Left ventricle myocardium inferior (tissue), 1 donor: ENCODE results near the gene CCDC33. TPM values are rescaled to one million over a fixed set of nuclear protein-coding genes. Genes with fewer than 3 reads are reported as not detected.

ENCODE experiments used
- DNase-seq: peaks from one replicate; pipeline ENCODE4 v3.0.0-alpha.2; 2020
- H3K27ac ChIP-seq: fragments of 200-600 bp; replicated peaks from 2 replicates; pipeline ENCODE4 v1.8.0; 2021
- H3K27me3 ChIP-seq: fragments of 200-600 bp; 2 replicates; pipeline ENCODE4 v1.8.0; 2021; ENCODE audit warnings: low read depth
- H3K36me3 ChIP-seq: fragments of 200-600 bp; 2 replicates; pipeline ENCODE4 v1.8.0; 2021
- H3K4me1 ChIP-seq: fragments of 200-600 bp; 2 replicates; pipeline ENCODE4 v1.8.0; 2021
- H3K4me3 ChIP-seq: fragments of 200-600 bp; 2 replicates; pipeline ENCODE4 v1.8.0; 2021; ENCODE audit warnings: mild to moderate bottlenecking, moderate library complexity
- H3K9me3 ChIP-seq: fragments of 200-600 bp; replicated peaks from 2 replicates; pipeline ENCODE4 v1.8.0; 2021
- intact Hi-C: fragments of 100-400 bp; cut with micrococcal nuclease; formaldehyde crosslinking; loops from one replicate; pipeline ENCODE4 v1.11.0; 2022
- total RNA-seq: library from RNA; stranded (reverse); fragmentation: NEBNext Ultra II Directional; extraction: Animal tissue kit (Norgen Biotek cat#: 25700); gene quantifications from one replicate; pipeline ENCODE4 v1.2.1, GENCODE V29; 2021
- TF ChIP-seq, protein P1 (sequence below): fragments of 200-600 bp; IDR thresholded peaks from 2 replicates; pipeline ENCODE4 v1.8.0; 2021; ENCODE audit warnings: antibody characterized with exemption, mild to moderate bottlenecking, borderline replicate concordance
- donor health status: DM: no; HTN: yes; CAD: no; lungs with severe emphysema.

CCDC33 gene
- total RNA-seq, 1 donor from 2014 or later, result 0.11 TPM

DNA sequence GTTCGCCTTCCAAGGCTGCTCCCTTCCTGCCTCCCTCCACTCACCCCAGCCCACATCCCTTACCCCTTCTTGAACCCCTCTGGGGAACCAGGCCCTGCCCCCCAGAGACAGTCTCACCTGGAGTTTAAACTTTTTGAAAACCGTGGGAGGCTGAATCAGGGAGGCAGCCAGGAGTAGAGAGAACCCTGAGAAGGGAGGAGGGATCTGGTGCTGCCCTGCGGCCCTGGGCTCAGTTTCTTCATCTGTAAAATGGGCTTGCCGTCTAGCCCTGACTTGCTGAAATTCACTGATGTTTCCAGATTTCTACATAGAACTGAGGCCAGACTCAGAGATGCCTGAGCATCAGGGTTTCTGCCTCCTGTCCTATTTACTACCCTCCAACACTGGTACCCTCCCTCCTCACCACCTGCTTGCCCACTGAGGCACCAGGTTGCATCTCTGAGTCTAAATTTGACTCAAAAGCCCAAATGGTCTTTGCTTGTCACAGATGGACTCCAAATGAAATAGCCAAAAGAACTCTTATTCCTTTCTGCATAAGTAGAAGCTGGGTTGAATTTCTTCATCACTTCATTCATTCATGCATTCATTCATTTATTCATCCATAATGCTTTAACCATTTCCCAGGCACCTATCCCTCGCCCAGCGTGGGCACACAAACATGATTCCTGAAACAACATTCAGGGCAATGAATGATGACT is 21.7 kb upstream of the CCDC33 start:
- H3K27me3 ChIP-seq, result peaks cover 12% of the 10 kb centered on the region
- no peak overlapping the region for H3K4me3 ChIP-seq
- H3K27ac ChIP-seq, result no peak overlapping the region
- TF ChIP-seq, protein P1, sequence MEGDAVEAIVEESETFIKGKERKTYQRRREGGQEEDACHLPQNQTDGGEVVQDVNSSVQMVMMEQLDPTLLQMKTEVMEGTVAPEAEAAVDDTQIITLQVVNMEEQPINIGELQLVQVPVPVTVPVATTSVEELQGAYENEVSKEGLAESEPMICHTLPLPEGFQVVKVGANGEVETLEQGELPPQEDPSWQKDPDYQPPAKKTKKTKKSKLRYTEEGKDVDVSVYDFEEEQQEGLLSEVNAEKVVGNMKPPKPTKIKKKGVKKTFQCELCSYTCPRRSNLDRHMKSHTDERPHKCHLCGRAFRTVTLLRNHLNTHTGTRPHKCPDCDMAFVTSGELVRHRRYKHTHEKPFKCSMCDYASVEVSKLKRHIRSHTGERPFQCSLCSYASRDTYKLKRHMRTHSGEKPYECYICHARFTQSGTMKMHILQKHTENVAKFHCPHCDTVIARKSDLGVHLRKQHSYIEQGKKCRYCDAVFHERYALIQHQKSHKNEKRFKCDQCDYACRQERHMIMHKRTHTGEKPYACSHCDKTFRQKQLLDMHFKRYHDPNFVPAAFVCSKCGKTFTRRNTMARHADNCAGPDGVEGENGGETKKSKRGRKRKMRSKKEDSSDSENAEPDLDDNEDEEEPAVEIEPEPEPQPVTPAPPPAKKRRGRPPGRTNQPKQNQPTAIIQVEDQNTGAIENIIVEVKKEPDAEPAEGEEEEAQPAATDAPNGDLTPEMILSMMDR, result no peak
- DNase-seq, result no peak
- H3K9me3 ChIP-seq, result no peaks in the 10 kb centered on the region
- peaks cover 11% of the 10 kb centered on the region for H3K4me1 ChIP-seq
- intact Hi-C loops, result no loop called here
- no peaks in the 10 kb centered on the region for H3K36me3 ChIP-seq

DNA sequence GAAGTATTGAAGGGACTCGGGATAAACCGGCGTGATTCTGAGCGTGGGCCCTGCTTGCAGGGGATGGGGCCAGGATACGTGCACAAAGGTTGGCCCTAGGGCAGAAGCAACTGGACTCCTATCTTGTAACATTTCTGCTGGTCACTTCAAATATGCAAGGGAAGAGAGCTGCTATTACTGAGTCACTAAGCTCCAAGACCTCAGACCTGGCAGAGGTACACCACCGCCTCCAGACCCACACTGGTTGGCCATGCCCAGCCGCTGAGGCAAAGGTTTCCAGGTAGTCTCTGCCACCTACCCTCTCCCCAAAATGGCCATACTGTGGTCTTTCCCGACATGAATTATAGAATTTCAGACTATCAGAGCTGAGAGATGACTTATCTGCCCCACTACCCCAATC is 20.2 kb upstream of the CCDC33 start:
- intact Hi-C loops, result no loop called here
- no peak for DNase-seq

DNA sequence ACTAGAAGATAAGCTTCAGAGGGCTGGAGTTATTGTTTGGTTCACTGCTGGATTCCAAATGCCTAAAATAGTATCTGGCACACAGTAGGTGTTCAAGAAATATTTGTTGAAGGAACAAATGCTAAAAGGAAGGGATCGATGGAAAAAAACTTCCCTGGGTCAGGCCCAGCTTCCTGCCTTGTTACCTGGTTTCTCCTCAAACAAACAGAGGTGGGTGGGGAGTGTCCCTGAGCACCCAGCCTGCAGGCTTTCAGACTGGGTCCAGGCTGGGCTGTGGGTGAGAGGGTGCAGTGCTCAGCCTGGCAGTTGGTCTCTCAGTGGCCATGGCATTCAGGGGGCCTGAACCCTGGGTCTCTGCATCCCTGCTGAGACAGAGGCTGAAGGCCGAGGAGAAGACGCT is 19.2 kb upstream of the CCDC33 start:
- Histone ChIP-seq H3K4me3 (no peak overlapping the region), H3K4me1 (no peaks in the 10 kb centered on the region), H3K27ac (no peak overlapping the region), H3K36me3 (no peaks in the 10 kb centered on the region), H3K27me3 (peaks cover 18% of the 10 kb centered on the region), H3K9me3 (no peaks in the 10 kb centered on the region)
- TF ChIP-seq, protein P1, result no peak
- intact Hi-C loops, result no loop called here
- DNase-seq, result no peak

More for the DNA sequence above, 20.2 kb upstream of the CCDC33 start:
- Histone ChIP-seq H3K36me3 (no peaks in the 10 kb centered on the region), H3K9me3 (no peaks in the 10 kb centered on the region), H3K4me1 (no peaks in the 10 kb centered on the region), H3K27ac (no peak overlapping the region), H3K27me3 (peaks cover 12% of the 10 kb centered on the region), H3K4me3 (no peak overlapping the region)
- TF ChIP-seq, protein P1, result no peak

DNA sequence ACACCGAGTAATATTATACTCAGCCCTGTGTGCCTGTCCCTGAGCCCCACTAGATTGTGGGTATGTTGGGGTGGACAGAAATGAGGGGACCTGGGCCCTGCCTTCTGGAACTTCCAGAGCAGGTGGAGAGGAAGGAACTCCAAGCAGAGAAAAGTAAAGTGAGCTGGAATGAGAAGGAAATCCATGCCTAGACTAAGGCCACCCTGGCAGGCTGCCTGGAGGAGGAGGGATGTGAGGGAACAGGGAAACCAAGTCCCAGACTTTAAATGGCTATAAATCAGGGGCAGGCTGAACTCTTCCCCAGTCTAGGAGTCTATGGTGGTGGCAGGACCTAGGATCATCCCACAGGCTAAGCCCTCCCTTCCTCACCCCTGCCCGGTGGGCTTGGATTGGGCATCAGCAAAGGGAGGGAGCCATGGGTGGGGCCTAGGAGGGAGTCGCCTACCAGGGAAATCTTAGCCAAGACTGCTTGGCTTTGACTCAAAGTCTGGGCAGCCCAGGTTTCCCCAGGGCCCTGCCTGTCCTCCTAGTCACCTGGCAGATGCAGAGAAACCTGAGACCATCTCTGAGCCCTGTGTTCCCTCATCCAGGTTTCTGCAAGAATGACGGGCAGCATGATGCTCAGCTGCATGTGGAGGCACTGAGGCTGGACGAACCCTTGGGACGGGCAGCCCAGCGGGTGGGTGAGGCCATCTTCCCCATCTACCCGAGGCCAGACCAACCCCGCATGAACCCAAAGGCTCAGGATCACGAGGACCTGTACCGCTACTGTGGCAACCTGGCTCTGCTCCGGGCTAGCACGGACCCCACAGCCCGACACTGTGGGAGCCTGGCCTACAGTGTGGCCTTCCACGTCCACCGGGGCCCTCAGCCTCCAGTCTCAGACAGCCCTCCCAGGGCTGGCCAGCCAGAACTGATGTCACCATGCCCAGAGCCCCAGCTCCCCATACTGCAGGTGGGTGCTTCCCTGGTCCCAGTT is 17.9 kb upstream of the CCDC33 start:
- TF ChIP-seq, protein P1, result no peak
- Histone ChIP-seq H3K27ac (no peak overlapping the region), H3K4me3 (no peak overlapping the region), H3K27me3 (peaks cover 29% of the 10 kb centered on the region), H3K4me1 (no peaks in the 10 kb centered on the region), H3K36me3 (no peaks in the 10 kb centered on the region), H3K9me3 (no peaks in the 10 kb centered on the region)
- no peak for DNase-seq
- intact Hi-C loops, result no loop called here

DNA sequence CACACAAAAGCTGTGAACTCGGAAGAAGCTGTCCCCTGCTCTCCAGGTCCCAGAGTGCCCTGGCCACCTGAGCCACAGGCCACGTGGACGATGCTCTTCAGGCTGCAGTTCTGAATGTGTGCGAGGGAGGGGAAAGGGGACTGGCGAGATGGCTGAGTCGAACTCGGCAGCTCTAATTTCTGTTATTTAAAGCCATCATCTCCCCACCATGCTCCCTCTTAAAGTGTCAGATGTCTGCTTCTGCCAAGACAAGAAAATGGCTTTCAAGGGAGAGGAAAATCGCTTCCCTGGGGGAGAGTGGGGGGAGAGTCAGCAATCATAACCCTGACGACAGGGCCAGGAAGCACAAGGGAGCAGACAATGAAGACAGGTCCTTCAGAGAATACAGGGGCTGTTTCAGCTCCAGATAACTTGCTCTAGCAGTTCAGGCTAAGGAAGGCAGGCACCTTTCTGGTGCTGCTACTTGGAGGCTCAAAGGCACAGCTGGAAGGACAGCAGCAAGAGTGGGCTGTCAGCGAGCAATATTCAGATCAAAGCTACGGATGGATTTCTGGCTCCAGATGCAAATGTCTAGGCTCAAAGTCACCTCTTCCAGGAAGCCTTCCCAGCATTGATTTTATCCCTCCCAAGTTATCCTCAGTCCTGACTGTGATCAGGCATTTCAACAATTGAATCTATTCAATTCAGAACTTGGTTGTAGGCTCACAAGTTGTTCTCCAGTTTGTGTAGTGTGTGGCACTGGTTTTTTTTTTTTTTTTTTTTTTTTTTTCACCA is 15.5 kb upstream of the CCDC33 start:
- no peaks in the 10 kb centered on the region for H3K36me3 ChIP-seq
- no peak overlapping the region for H3K4me3 ChIP-seq
- DNase-seq, result no peak
- peaks cover 33% of the 10 kb centered on the region for H3K27me3 ChIP-seq
- intact Hi-C loops, result no loop called here
- TF ChIP-seq, protein P1, result no peak
- H3K9me3 ChIP-seq, result no peaks in the 10 kb centered on the region
- H3K27ac ChIP-seq, result no peak overlapping the region
- no peaks in the 10 kb centered on the region for H3K4me1 ChIP-seq
